ENCODE data around the gene GRIP2.

DNA sequence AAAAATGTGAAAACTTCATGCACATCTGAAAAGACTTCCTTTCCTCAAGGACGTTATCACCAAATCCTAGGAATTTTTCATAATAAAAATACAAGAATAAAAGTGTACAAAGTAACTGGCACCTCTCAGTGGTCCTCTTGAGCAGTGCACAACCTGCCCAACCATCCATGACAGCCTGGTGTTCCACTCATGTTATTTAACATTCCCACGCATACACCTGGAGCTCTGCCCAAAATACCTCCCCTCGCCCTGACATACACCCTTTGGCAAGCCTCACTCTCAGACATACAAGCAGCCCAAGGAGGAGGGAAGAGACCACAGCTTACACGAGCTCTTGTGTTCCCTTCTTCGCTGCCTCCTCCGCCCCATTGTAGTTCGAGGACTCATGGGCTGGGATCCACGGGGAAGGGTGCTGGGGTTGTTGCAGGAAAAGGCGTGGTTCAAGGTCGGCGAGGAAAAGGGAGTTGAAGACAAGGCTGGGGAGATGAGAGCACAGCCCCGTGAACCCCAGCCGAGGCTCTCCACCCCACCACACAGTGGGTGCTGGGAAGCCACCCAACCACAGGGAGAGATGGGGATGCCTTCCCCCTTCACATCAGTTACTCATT is 23.3 kb downstream of the GRIP2 start:
- no peak for TF ChIP-seq CTCF (IDR thresholded peaks at IDR 0.05)
- no peak for TF ChIP-seq POLR2A (IDR thresholded peaks at IDR 0.05)

Measured in ovary (tissue), 3 donors.